CD4-positive, alpha-beta memory T cell (primary cell): ENCODE results near the gene CHD6. TPM values are rescaled to one million over a fixed set of nuclear protein-coding genes. Genes with fewer than 3 reads are reported as not detected.

Experiments used
- CTCF ChIA-PET: fragments of 350-600 bp; sonication (Branson Sonifier 250); formaldehyde crosslinking; loops from one replicate; lab custom pipeline; 2021; ENCODE audit warnings: inconsistent platforms; ENCODE audit not compliant: partially characterized antibody; lab: Charles Lee
- POLR2A ChIA-PET: fragments of 350-600 bp; sonication (Branson Sonifier 250); formaldehyde crosslinking; loops from one replicate; lab custom pipeline; 2021; ENCODE audit not compliant: partially characterized antibody; lab: Charles Lee
- DNase-seq, 5 donors: peaks; one replicate each; pipeline versions ENCODE4 v3.0.0 to v3.0.0-alpha.2; 2020 to 2022; ENCODE audit warnings: mixed read lengths in 1 of 5
- H3K27ac ChIP-seq: one replicate; pipeline ENCODE4 v1.7.0; 2013; ENCODE audit warnings: low read depth, low read length
- H3K27me3 ChIP-seq: 2 replicates; pipeline ENCODE4 v1.7.0; 2013; ENCODE audit warnings: mild to moderate bottlenecking, low read length, moderate library complexity; ENCODE audit not compliant: insufficient read depth
- H3K36me3 ChIP-seq: 2 replicates; pipeline ENCODE4 v1.7.0; 2013; ENCODE audit warnings: mild to moderate bottlenecking, low read length, moderate library complexity; ENCODE audit not compliant: insufficient read depth
- H3K4me1 ChIP-seq: 2 replicates; pipeline ENCODE4 v1.7.0; 2013; ENCODE audit warnings: mild to moderate bottlenecking, low read length, moderate library complexity; ENCODE audit not compliant: insufficient read depth
- H3K4me3 ChIP-seq, 2 donors: one replicate each; pipeline ENCODE4 v1.7.0; 2013; ENCODE audit warnings: low read length in 2 of 2, mild to moderate bottlenecking in 1 of 2
- H3K9me3 ChIP-seq, 2 donors: one replicate each; pipeline ENCODE4 v1.7.0; 2013; ENCODE audit warnings: low read length in 2 of 2, control low read depth in 1 of 2; ENCODE audit not compliant: control insufficient read depth in 1 of 2
- H3K27ac Mint-ChIP-seq, 7 donors: one replicate each; pipeline ENCODE4 v1.8.0; 2020 to 2021; ENCODE audit warnings: mixed read lengths in 7 of 7, mild to moderate bottlenecking in 6 of 7, inconsistent platforms in 3 of 7, moderate library complexity in 3 of 7
- H3K27me3 Mint-ChIP-seq, 2 donors: one replicate each; pipeline ENCODE4 v1.8.0; 2020 to 2021; ENCODE audit warnings: mixed read lengths in 2 of 2
- H3K36me3 Mint-ChIP-seq, 2 donors: one replicate each; pipeline ENCODE4 v1.8.0; 2020 to 2021; ENCODE audit warnings: mixed read lengths in 2 of 2, inconsistent platforms in 1 of 2, mild to moderate bottlenecking in 1 of 2
- H3K4me1 Mint-ChIP-seq, 4 donors: one replicate each; pipeline ENCODE4 v1.8.0; 2020 to 2021; ENCODE audit warnings: mixed read lengths in 4 of 4, mild to moderate bottlenecking in 1 of 4
- H3K4me3 Mint-ChIP-seq, 8 donors: one replicate each; pipeline ENCODE4 v1.8.0; 2020 to 2021; ENCODE audit warnings: mixed read lengths in 8 of 8, mild to moderate bottlenecking in 7 of 8, moderate library complexity in 6 of 8, inconsistent platforms in 3 of 8
- H3K9me3 Mint-ChIP-seq, 8 donors: one replicate each; pipeline ENCODE4 v1.8.0; 2020 to 2021; ENCODE audit warnings: mixed read lengths in 8 of 8, mild to moderate bottlenecking in 5 of 8, inconsistent platforms in 3 of 8, moderate library complexity in 1 of 8
- intact Hi-C: fragments of 100-400 bp; cut with micrococcal nuclease; formaldehyde crosslinking; loops from one replicate; pipeline ENCODE4 v1.15.1; 2023
- polyA plus RNA-seq, 2 donors: library from polyadenylated mRNA; unstranded; fragments of 300-500 nt; fragmentation: Illumina TruSeq; gene quantifications; one replicate each; pipeline ENCODE4 v1.2.3, GENCODE V29; 2021
- total RNA-seq, 2 experiments: library from RNA; stranded (reverse); gene quantifications; one replicate each; pipeline ENCODE4 v1.2.3, GENCODE V29; 2021

Gene CHD6
- total and polyA plus RNA-seq, 4 experiments from 2014 or later, result 29.2 to 96.8 (median 77.8) TPM

DNA sequence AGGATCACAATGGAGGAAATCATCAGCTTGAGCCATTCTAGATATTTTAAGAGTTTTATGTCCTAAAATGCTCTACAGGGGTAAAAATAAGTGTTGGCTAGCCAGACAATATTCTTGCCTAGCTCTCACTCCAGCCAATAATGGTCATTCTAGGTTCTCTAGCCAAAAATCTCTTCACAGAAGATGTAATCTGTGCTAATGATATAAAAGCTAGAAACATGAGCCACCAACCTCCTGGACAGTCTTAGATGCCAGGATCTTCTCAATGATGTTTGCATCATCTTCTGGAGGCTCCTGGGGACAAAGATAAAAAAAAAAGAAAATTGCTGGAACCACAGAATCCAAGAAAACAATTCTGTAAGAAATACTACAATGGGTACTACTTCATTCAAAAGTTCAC, 119.1 kb downstream of the CHD6 start:
- ChIA-PET CTCF (no interaction called here), POLR2A (no interaction called here)
- Mint-ChIP-seq H3K36me3 (peaks cover 28 to 51% of the 10 kb centered on the region in 2 donors), H3K4me3 (no peak overlapping the region), H3K9me3 (peaks cover 0 to under 1% (median 0%) of the 10 kb centered on the region in 8 donors), H3K27ac (peak overlapping the region in 1 of 7 donors; percentile 63), H3K27me3 (no peaks in the 10 kb centered on the region), H3K4me1 (peaks cover 0 to 2% (median under 1%) of the 10 kb centered on the region in 4 donors)
- Histone ChIP-seq H3K27me3 (no peaks in the 10 kb centered on the region), H3K27ac (no peak overlapping the region), H3K9me3 (no peaks in the 10 kb centered on the region), H3K36me3 (peaks cover 7% of the 10 kb centered on the region), H3K4me3 (no peak overlapping the region), H3K4me1 (no peaks in the 10 kb centered on the region)
- intact Hi-C loops, result no loop called here
- DNase-seq, result no peak

- Mint-ChIP-seq H3K4me1 (no peaks in the 10 kb centered on the region), H3K4me3 (no peak overlapping the region), H3K36me3 (peaks cover 35 to 63% of the 10 kb centered on the region in 2 donors), H3K27me3 (no peaks in the 10 kb centered on the region), H3K9me3 (no peaks in the 10 kb centered on the region), H3K27ac (no peak overlapping the region)
- intact Hi-C loops, result no loop called here
- H3K4me1 ChIP-seq, result no peaks in the 10 kb centered on the region
- ChIA-PET POLR2A (no interaction called here), CTCF (no interaction called here)
- H3K9me3 ChIP-seq, result no peaks in the 10 kb centered on the region
- no peaks in the 10 kb centered on the region for H3K27me3 ChIP-seq
- no peak for DNase-seq
- H3K36me3 ChIP-seq, result peaks cover 16% of the 10 kb centered on the region
- no peak overlapping the region for H3K4me3 ChIP-seq
- H3K27ac ChIP-seq, result no peak overlapping the region
These were observed 120.8 kb downstream of the CHD6 start for GRCh38 chr20:41497186-41497895.

DNA sequence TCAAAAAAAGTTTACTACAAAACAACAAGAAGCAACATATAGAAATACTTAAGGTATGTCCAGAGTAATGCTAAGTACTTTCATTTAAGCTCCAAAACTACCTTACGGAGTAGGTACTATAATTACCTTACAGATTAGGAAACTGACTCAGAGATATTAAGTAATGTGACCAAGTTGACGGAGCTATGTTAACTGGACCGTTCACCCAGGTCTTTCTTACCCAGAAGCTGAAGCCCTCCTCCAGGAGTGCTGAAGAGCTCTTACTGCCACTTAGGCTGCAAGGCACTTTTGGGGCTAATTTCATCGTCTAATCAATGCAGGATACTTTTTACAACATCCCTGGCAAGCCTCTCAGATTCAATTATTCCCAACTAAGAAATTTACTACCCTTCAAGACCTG, 123.7 kb downstream of the CHD6 start:
- Mint-ChIP-seq H3K27me3 (no peaks in the 10 kb centered on the region), H3K36me3 (peaks cover 55 to 84% of the 10 kb centered on the region in 2 donors), H3K9me3 (no peaks in the 10 kb centered on the region), H3K4me3 (no peak overlapping the region), H3K4me1 (no peaks in the 10 kb centered on the region), H3K27ac (no peak overlapping the region)
- CTCF ChIA-PET, result no interaction called here
- no peak overlapping the region for H3K4me3 ChIP-seq
- no peaks in the 10 kb centered on the region for H3K9me3 ChIP-seq
- H3K36me3 ChIP-seq, result peaks cover 37% of the 10 kb centered on the region
- POLR2A ChIA-PET, result no interaction called here
- H3K27ac ChIP-seq, result no peak overlapping the region
- no peak for DNase-seq
- H3K4me1 ChIP-seq, result no peaks in the 10 kb centered on the region
- no peaks in the 10 kb centered on the region for H3K27me3 ChIP-seq
- intact Hi-C loops, result no loop called here

DNA sequence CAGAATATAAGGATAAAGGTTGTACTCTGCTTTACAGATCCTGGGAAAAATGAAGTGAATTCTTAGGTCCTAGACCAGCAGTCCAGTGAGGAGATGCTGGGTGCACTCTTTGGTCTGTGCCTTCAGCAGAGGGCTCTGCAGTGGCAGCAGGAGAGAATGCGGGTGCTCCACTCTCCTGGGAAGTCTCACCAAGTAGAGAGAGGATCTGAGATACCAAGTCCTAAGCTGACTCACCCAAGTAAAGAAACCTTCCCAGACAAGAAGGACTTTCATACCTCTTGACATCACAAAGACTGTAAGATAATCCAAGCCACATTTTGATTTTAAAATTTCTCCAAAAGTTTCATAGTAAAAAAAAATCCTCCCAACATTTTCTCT, 134.6 kb downstream of the CHD6 start:
- no peak overlapping the region for H3K4me3 Mint-ChIP-seq
- Histone ChIP-seq H3K4me1 (no peaks in the 10 kb centered on the region), H3K27me3 (no peaks in the 10 kb centered on the region), H3K9me3 (no peaks in the 10 kb centered on the region), H3K36me3 (peaks cover 36% of the 10 kb centered on the region), H3K27ac (no peak overlapping the region), H3K4me3 (no peak overlapping the region)
- CTCF ChIA-PET, result no interaction called here
- no peaks in the 10 kb centered on the region for H3K9me3 Mint-ChIP-seq
- H3K27me3 Mint-ChIP-seq, result no peaks in the 10 kb centered on the region
- H3K4me1 Mint-ChIP-seq, result peaks cover 5 to 11% (median 11%) of the 10 kb centered on the region in 4 donors
- POLR2A ChIA-PET, result no interaction called here
- peak overlapping the region in 1 of 7 donors; percentile 47 for H3K27ac Mint-ChIP-seq
- H3K36me3 Mint-ChIP-seq, result peaks cover 70 to 82% of the 10 kb centered on the region in 2 donors
- intact Hi-C loops, result loop anchor here (10.0 kb wide), 1 partner anchor 131 kb away; the partner anchor contains the start of gene CHD6
- no peak for DNase-seq

- ChIA-PET POLR2A (no interaction called here), CTCF (no interaction called here)
- no peaks in the 10 kb centered on the region for H3K27me3 Mint-ChIP-seq
- H3K9me3 Mint-ChIP-seq, result no peaks in the 10 kb centered on the region
- H3K4me3 ChIP-seq, result no peak overlapping the region
- peaks cover 69 to 80% of the 10 kb centered on the region in 2 donors for H3K36me3 Mint-ChIP-seq
- H3K36me3 ChIP-seq, result peaks cover 29% of the 10 kb centered on the region
- no peak overlapping the region for H3K27ac ChIP-seq
- H3K4me1 ChIP-seq, result no peaks in the 10 kb centered on the region
- H3K4me1 Mint-ChIP-seq, result peaks cover 5 to 11% (median 11%) of the 10 kb centered on the region in 4 donors
- no peaks in the 10 kb centered on the region for H3K27me3 ChIP-seq
- H3K9me3 ChIP-seq, result no peaks in the 10 kb centered on the region
- DNase-seq, result no peak
- peak overlapping the region in 3 of 7 donors; percentile 47 to 63 (median 54) for H3K27ac Mint-ChIP-seq
- no peak overlapping the region for H3K4me3 Mint-ChIP-seq
- intact Hi-C loops, result loop anchor here (10.0 kb wide), 1 partner anchor 132 kb away; the partner anchor contains the start of gene CHD6
These were observed 135.3 kb downstream of the CHD6 start for GRCh38 chr20:41482647-41483552.

DNA sequence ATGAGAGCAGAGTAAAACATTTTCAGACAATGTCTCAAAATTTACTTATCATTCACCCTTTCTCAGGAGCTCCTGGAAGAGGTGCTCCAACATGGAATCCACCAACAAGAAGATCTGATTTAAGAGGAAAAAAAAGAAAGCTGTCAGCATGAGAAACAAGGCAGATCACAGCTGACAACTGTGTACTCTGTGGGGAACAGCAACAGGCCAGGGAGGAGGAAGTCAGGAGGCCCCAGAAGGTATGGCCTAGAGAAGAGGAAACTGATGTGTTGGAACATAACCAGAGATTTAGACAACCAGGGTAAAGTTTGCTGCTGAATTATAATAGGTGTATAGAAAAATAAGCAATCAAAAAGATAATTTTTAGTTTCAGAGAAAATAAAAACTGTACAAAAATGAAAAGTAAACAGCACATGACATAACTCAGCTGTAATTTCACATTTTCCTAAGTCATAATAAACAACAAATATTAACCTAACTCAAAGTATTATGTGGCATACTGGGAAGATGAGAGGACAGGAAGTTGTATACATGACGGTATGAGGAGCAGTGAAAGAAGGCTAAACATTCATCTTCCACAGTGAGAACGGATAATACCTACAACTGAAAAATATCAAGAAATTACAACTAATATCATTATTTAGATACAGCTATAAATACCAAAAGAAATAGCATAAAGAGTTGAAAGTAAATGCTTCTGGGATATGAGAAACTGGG, 138.0 kb downstream of the CHD6 start:
- no peaks in the 10 kb centered on the region for H3K4me1 ChIP-seq
- H3K27ac ChIP-seq, result no peak overlapping the region
- H3K9me3 ChIP-seq, result no peaks in the 10 kb centered on the region
- no peaks in the 10 kb centered on the region for H3K27me3 ChIP-seq
- DNase-seq, result peak in 1 of 5 donors; percentile 2
- H3K9me3 Mint-ChIP-seq, result no peaks in the 10 kb centered on the region
- H3K36me3 ChIP-seq, result peaks cover 14% of the 10 kb centered on the region
- intact Hi-C loops, result loop anchor here (10.0 kb wide), 1 partner anchor 135 kb away; the partner anchor contains the start of gene CHD6
- no peak overlapping the region for H3K4me3 ChIP-seq
- no peaks in the 10 kb centered on the region for H3K27me3 Mint-ChIP-seq
- H3K4me3 Mint-ChIP-seq, result peak overlapping the region in 3 of 8 donors; percentile 2 to 47 (median 15)
- ChIA-PET CTCF (no interaction called here), POLR2A (no interaction called here)
- H3K4me1 Mint-ChIP-seq, result peaks cover 5 to 15% (median 12%) of the 10 kb centered on the region in 4 donors
- peak overlapping the region; percentile 22 to 88 (median 43) for H3K27ac Mint-ChIP-seq
- H3K36me3 Mint-ChIP-seq, result peaks cover 72% of the 10 kb centered on the region in 2 donors
